SU-DHL-6 (cell line): ENCODE measurements around the gene MTRR.

ENCODE experiments used
- H2AFZ ChIP-seq: fragments of 200-600 bp; sonication (generic); 2 replicates; pipeline ENCODE4 v1.6.1; 2014; ENCODE audit warnings: low read depth, mild to moderate bottlenecking, moderate library complexity, mixed read lengths, antibody characterized with exemption, low read length; ENCODE audit not compliant: severe bottlenecking
- H3F3A ChIP-seq: fragments of 200-600 bp; shearing (Covaris generic); 2 replicates; pipeline ENCODE4 v1.6.0; 2016; ENCODE audit warnings: antibody characterized with exemption, mild to moderate bottlenecking; ENCODE audit not compliant: insufficient read depth
- H3K27ac ChIP-seq: fragments of 200-600 bp; sonication (generic); 2 replicates; pipeline ENCODE4 v1.5.1; 2016; ENCODE audit warnings: low read depth, mild to moderate bottlenecking, low read length, moderate library complexity, mixed read lengths
- H3K27me3 ChIP-seq: fragments of 200-600 bp; sonication (generic), shearing (Covaris generic); 2 replicates; pipeline ENCODE4 v1.6.0; 2014; ENCODE audit warnings: mild to moderate bottlenecking, low read length
- H3K36me3 ChIP-seq: fragments of 200-600 bp; sonication (generic); 2 replicates; pipeline ENCODE4 v1.6.1; 2014; ENCODE audit warnings: mild to moderate bottlenecking, low read length, mixed read lengths
- H3K4me2 ChIP-seq: fragments of 300-600, 200-600 bp; shearing (Covaris generic), sonication (generic); 2 replicates; pipeline ENCODE4 v1.6.0; 2014; ENCODE audit warnings: low read length, low read depth, mild to moderate bottlenecking; ENCODE audit not compliant: poor library complexity, severe bottlenecking
- H3K4me3 ChIP-seq: fragments of 200-600 bp; sonication (generic); 2 replicates; pipeline ENCODE4 v1.5.1; 2014; ENCODE audit warnings: antibody characterized with exemption, low read length, mild to moderate bottlenecking, mixed read lengths; ENCODE audit not compliant: insufficient read depth, poor library complexity, severe bottlenecking
- H3K79me2 ChIP-seq: fragments of 200-600 bp; sonication (generic); 2 replicates; pipeline ENCODE4 v1.6.1; 2014; ENCODE audit warnings: mild to moderate bottlenecking, low read length, moderate library complexity; ENCODE audit not compliant: insufficient read depth
- H3K9ac ChIP-seq: fragments of 200-600 bp; sonication (generic); 2 replicates; pipeline ENCODE4 v1.7.0; 2014; ENCODE audit warnings: mild to moderate bottlenecking, low read length
- H3K9me2 ChIP-seq: fragments of 200-600 bp; sonication (generic); replicated peaks from 2 replicates; pipeline ENCODE4 v1.6.1; 2014; ENCODE audit warnings: low read length; ENCODE audit not compliant: insufficient read depth
- H3K9me3 ChIP-seq: fragments of 200-600 bp; sonication (generic); 2 replicates; pipeline ENCODE4 v1.6.1; 2014; ENCODE audit warnings: low read length, mixed read lengths; ENCODE audit not compliant: insufficient read depth
- H4K20me1 ChIP-seq: fragments of 200-600 bp; sonication (generic); 2 replicates; pipeline ENCODE4 v1.6.1; 2014; ENCODE audit warnings: low read depth, mild to moderate bottlenecking, antibody characterized with exemption, low read length, moderate library complexity, mixed read lengths
- EZH2phosphoT487 ChIP-seq: fragments of 200-600 bp; sonication (generic), shearing (Covaris generic); conservative IDR thresholded peaks from 2 replicates; pipeline ENCODE4 v1.6.1; 2018; ENCODE audit warnings: mild to moderate bottlenecking, antibody characterized with exemption, low read length, moderate library complexity, mixed read lengths
- TF ChIP-seq, protein P1 (sequence below): fragments of 200-600 bp; sonication (generic); IDR thresholded peaks from one replicate; pipeline ENCODE4 v1.5.1; 2017; ENCODE audit warnings: antibody characterized with exemption, mild to moderate bottlenecking, low read length, moderate library complexity; ENCODE audit not compliant: insufficient read depth, poor library complexity, severe bottlenecking

MTRR gene

GRCh38 chr5:7824995-7825394, 44.0 kb upstream of the MTRR start:
- H3K79me2 ChIP-seq = no peaks in the 10 kb centered on the region
- no peaks in the 10 kb centered on the region for H3F3A ChIP-seq
- no peak overlapping the region for H3K9ac ChIP-seq
- no peaks in the 10 kb centered on the region for H3K27me3 ChIP-seq
- H3K36me3 ChIP-seq = no peaks in the 10 kb centered on the region
- no peak for TF ChIP-seq EZH2phosphoT487
- H2AFZ ChIP-seq = no peak overlapping the region
- H3K4me3 ChIP-seq = no peak overlapping the region
- H3K9me2 ChIP-seq = no peaks in the 10 kb centered on the region
- H3K27ac ChIP-seq = no peak overlapping the region
- H3K9me3 ChIP-seq = no peaks in the 10 kb centered on the region
- H3K4me2 ChIP-seq = no peak overlapping the region
- H4K20me1 ChIP-seq = no peaks in the 10 kb centered on the region

- H3K27ac ChIP-seq = no peak overlapping the region
- no peaks in the 10 kb centered on the region for H3K79me2 ChIP-seq
Observed at GRCh38 chr5:7825630-7826029, 43.3 kb upstream of the MTRR start.

DNA sequence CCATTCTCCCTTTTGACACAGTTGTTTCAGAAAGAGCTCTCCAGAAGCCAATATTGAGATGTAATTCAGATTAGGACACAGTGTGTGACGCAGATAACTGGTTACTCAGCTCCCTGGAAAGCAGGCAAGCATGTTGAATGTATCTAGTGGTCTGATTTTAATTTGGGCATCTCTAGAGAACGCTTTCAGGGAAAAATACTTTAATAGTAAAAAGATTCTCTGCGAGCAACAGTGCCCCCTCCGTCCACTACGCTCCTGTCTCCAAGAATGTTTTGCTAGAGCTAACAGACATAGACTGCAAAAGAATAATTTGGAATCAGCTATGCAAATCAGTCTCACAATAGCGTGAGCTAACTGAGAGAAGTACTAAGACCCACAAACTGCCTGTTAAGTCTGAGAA, 41.3 kb upstream of the MTRR start:
- no peak overlapping the region for H3K4me3 ChIP-seq
- H3K79me2 ChIP-seq = no peaks in the 10 kb centered on the region
- H3F3A ChIP-seq = no peaks in the 10 kb centered on the region
- TF ChIP-seq, protein P1, sequence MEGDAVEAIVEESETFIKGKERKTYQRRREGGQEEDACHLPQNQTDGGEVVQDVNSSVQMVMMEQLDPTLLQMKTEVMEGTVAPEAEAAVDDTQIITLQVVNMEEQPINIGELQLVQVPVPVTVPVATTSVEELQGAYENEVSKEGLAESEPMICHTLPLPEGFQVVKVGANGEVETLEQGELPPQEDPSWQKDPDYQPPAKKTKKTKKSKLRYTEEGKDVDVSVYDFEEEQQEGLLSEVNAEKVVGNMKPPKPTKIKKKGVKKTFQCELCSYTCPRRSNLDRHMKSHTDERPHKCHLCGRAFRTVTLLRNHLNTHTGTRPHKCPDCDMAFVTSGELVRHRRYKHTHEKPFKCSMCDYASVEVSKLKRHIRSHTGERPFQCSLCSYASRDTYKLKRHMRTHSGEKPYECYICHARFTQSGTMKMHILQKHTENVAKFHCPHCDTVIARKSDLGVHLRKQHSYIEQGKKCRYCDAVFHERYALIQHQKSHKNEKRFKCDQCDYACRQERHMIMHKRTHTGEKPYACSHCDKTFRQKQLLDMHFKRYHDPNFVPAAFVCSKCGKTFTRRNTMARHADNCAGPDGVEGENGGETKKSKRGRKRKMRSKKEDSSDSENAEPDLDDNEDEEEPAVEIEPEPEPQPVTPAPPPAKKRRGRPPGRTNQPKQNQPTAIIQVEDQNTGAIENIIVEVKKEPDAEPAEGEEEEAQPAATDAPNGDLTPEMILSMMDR = no peak
- no peak for TF ChIP-seq EZH2phosphoT487
- no peaks in the 10 kb centered on the region for H3K9me2 ChIP-seq
- H4K20me1 ChIP-seq = no peaks in the 10 kb centered on the region
- H3K4me2 ChIP-seq = no peak overlapping the region
- no peak overlapping the region for H2AFZ ChIP-seq
- no peaks in the 10 kb centered on the region for H3K27me3 ChIP-seq
- H3K36me3 ChIP-seq = no peaks in the 10 kb centered on the region
- H3K27ac ChIP-seq = no peak overlapping the region
- no peak overlapping the region for H3K9ac ChIP-seq
- H3K9me3 ChIP-seq = no peaks in the 10 kb centered on the region

More at GRCh38 chr5:7825630-7826029, 43.3 kb upstream of the MTRR start:
- Histone ChIP-seq H2AFZ (no peak overlapping the region), H3K36me3 (no peaks in the 10 kb centered on the region), H3K9ac (no peak overlapping the region), H3F3A (no peaks in the 10 kb centered on the region), H3K4me3 (no peak overlapping the region), H3K9me2 (no peaks in the 10 kb centered on the region), H3K4me2 (no peak overlapping the region), H3K27me3 (no peaks in the 10 kb centered on the region), H4K20me1 (no peaks in the 10 kb centered on the region), H3K9me3 (no peaks in the 10 kb centered on the region)
- no peak for TF ChIP-seq EZH2phosphoT487
- TF ChIP-seq, protein P1 = no peak

- Histone ChIP-seq H3K9me3 (no peaks in the 10 kb centered on the region), H3K9me2 (no peaks in the 10 kb centered on the region), H3K79me2 (no peaks in the 10 kb centered on the region), H3K27ac (no peak overlapping the region), H3K4me2 (no peak overlapping the region), H3K36me3 (no peaks in the 10 kb centered on the region), H3K27me3 (no peaks in the 10 kb centered on the region), H3K9ac (no peak overlapping the region), H2AFZ (no peak overlapping the region), H3K4me3 (no peak overlapping the region), H3F3A (no peaks in the 10 kb centered on the region), H4K20me1 (no peaks in the 10 kb centered on the region)
- TF ChIP-seq EZH2phosphoT487 = no peak
- TF ChIP-seq, protein P1 = no peak
Observed at GRCh38 chr5:7828269-7828668, 40.7 kb upstream of the MTRR start.
